Stimulated activated CD4-positive, alpha-beta T cell treated with anti-CD3 and anti-CD28 coated beads, Interleukin-4, amount 100 ng/mL, for 1 hour (primary cell): ENCODE results near the gene HPN.

Experiments
- DNase-seq: peaks from one replicate; pipeline ENCODE4 v3.0.0-alpha.2; 2020

HPN gene

GRCh38 chr19:35065574-35065973, 24.1 kb downstream of the HPN start:
- DNase-seq = no peak

GRCh38 chr19:35066121-35066520, 24.6 kb downstream of the HPN start:
- DNase-seq = no peak

- DNase-seq = peak; percentile 94
Observed at GRCh38 chr19:35066691-35067563, 25.4 kb downstream of the HPN start.

DNA sequence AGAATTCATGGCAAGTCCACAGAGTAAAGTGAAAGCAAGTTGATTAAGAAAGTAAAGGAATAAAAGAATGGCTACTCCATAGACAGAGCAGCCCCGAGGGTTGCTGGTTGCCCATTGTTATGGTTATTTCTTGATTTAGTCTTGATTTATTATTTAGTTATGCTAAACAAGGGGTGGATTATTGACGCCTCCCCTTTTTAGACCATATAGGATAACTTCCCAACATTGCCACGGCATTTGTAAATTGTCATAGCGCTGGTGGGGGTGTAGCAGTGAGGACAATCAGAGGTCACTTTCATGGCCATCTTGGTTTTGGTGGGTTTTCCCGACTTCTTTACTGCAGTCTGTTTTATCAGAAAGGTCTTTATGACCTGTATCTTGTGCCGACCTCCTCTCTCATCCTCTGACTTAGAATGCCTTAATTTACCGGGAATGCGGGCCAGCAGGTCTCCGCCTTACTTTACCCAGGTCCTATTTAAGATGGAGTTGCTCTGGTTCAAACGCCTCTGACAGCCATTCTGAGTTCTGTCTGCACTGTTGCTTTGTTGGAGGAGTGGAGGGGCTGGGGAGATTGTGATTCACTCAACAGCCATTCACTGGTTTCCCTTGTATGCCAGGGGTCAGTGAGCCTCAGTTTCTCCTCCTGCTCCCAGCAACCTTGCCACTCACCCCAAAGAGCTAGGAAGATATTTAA, 27.6 kb downstream of the HPN start:
- DNase-seq = no peak

DNA sequence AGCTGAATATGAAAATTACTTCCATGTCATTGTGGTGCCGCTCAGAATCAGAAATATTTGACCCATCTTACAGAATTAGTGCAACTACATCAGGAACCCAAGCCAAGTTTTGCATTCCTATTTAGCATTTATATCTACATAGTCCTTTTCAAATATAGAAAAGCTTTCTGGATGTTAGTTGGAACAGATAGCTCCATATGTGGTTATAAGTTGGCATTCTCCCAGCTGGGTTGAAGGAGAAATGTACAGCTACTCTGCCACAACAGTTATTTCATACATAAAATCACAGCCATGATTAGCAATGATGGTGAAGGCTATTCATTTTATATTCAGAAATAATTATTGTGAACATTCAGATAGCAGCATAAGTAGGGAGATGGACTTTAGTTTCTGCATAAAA, 28.2 kb downstream of the HPN start:
- DNase-seq = no peak

GRCh38 chr19:35070471-35070870, 28.9 kb downstream of the HPN start:
- no peak for DNase-seq

DNA sequence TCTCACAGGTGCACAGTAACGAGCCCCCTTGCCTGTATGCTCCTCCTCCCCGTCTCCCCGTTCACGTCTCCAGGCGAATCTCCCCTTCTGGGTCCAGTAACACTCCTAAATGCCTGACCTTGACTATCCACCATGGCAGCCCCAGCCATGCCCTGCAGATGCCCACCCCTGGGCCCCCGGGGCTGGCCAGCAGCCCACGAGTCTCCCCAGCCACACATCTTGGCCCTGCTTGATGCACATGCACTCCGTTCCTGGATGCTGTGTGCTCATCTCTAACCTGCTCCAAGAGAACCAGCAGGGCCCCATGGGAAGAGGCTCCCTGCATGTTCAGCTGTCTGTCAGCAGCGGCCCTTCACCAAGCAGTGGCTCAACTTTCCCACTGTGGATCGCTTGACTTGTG, 32.0 kb downstream of the HPN start:
- no peak for DNase-seq

GRCh38 chr19:35073941-35074340, 32.4 kb downstream of the HPN start:
- DNase-seq = no peak

- DNase-seq = no peak
Observed at GRCh38 chr19:35074426-35075201, 33.1 kb downstream of the HPN start.

DNA sequence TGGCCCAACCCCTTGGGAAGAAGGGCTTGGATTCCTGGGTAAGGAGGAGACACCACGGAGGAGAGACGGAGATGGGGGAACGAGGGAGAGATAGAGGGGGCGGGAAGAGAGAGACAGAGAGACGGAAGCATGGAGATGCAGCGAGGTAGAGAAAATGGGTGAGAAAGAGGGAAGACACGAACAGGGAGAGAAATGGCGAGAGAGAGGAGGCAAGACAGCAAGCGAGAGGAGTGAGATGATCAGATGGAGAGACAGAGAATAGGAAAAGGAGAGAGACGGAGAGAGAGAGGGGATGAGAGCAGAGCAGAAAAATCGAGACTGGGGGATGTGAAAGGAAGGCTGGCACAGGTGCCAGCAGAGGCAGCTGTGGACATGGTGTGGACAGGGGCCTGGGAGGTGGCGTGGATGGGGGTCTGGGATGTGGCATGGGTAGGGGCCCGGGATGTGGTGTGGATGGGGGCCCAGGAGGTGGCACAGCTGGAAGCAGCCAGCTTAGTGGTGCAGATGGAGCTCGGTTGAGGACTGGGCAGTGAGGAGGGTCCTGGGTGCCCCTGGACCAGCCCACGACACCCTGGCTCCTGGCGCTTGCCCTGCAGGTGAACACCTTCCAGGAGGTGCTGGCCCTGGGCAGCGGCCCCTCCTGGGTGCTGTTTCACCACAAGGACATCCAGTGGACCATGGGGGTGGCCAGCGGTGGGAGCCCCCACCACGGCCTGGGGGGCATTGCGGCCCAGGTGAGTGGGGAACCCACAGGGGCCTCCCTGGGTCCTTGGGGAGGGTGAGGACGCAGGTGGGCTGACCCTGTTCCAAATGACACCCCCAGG, 33.9 kb downstream of the HPN start:
- no peak for DNase-seq

DNA sequence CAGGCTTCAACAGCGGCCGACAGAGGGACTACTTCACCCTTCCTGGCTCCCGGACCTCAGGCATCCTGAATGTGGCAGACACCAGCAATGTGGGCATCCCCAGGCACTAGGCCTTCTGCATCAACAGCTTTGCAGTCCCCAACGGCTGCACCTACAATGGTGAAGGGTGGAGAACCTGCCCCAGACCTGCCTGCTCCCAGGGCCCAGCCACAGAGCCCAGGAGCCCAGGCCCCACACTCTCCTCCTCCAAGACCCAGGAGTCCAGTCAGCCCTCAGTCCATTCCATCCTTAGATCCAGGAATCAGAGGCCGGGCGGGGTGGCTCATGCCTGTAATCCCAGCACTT, 34.5 kb downstream of the HPN start:
- DNase-seq = no peak

- DNase-seq = no peak
Observed at GRCh38 chr19:35076657-35077056, 35.1 kb downstream of the HPN start.

DNA sequence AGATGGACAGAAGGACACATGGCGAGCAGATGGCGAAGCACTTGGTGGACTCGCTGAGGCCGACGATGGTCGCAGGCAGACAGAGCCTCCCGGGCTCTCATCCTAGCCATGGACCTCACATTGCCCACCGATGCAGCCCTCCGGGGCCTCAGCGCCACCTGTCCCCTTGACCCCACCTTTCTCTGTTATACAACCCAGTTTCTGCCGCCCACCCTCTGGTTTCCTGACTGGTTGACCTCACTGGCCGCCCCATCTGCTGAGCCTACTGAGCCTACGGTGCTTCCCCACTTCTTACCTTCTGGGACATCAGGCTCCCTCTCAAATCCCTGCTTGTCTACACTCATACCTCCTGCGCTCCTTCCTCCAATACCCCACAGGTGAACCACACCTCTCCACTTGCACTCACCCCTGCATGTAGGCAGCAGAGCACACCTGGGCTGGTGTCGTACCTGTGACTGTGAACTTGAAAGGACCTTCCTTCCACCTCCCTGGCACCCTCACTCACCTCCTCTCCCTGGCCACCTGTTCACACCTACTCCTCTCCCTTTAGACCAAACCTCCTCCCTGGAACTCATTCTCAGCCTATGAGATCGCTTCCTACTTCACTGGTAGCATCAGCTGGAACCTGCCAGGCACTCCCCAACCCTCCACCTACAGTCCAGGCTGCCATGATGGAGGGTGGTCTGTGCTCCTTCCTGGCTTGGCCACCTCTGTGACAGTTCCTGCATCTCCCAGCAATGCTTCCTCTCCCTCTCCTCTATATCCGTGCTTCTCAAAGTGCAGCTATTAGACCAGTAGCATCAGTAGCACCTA, 36.1 kb downstream of the HPN start:
- no peak for DNase-seq

DNA sequence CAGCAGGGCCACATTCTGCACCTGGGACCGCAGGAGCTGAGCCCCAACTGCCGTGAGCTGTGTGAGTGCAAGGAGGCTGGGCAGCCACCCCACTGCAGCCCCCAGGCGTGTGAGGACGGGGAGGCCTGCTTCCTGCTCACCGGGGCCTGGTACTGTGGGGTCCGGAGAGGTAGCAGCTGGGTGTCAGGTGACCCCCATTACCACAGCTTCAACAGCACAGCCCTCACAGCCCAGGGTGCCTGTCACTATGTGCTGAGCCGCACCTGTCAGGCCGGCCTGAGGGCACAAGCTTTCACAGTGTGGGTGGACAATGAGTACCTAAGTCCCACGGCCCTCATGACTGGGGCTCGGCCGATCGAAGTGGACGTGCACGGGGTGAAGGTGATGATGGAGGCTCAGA, 38.3 kb downstream of the HPN start:
- DNase-seq = no peak

DNA sequence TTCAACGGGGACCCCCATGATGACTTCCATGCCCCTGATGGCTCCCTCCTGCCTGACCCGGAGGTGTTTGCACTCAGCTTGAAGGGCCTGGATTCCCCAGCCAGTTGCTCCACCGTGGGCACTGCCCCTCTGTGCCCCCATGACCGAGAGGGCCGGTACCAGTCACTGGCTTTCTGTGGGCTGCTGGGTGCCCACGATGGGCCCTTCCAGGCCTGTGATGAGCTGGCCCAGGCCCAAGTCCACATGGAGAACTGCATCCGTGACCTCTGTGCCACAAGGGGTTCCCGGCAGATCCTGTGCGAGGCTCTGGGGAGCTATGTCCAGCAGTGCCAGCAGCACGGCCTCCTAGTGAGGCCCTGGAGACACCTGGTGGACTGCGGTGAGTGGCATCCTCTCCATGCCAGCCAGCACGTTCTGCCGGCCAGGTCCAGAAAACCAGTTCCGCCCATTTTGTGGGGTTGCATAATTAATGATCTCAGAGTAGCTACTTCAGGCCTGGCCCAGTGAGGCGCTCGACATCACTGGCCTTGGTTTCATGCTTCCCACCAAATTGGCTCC, 39.2 kb downstream of the HPN start:
- no peak for DNase-seq

- DNase-seq = no peak
Observed at GRCh38 chr19:35081201-35081600, 39.7 kb downstream of the HPN start.

DNA sequence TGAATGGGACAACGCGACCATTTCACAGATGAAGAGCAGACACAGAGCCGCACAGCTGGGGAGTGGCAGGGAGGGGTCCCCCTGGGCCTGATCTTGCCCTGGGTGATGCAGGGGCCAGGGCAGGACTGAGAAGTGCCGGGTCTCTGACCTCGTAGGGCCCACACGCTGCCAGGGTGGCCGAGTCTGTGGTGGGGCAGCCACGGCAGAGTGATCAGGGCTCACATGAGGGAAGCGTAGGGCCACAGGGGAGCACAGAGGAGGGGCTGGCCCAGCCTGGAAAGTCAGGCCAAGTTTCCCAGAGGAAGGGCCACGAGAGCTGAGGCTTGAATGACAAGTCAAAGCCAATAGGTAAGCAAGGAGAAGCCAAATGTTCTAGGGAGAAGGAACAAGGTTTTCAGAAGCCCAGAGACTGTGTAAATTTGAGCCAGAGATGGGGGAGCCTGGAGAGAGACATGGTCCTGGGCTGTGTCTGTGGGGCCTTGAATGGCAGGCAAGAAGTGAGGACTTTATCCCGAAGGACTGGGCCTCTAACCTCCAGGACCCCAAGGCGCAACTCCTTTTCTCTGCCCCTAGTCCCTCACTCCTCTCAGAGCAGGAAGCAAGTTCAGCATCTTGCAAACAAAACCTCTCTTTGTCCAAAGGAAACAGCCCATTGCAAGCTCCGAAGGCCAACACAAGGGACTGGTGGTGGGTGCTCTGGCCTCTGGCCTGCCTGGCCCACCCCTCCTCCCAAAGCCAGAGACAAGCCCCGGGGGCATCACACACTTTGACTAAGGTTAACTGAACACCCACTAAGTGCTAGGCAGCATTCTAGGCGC, 42.4 kb downstream of the HPN start:
- DNase-seq = no peak

DNA sequence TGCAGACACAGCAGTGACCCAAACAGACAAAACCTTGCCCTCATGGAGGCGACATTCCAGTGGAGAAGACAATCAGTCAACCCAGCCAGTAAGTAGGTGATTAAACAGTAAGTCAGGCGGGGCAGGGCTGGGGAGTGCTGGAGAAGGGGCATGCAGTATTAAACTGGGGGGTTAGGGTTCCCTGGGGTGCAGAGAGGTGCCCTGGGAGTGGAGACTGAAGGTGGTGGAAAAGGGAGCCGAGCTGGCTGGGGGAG, 42.9 kb downstream of the HPN start:
- DNase-seq = no peak

- no peak for DNase-seq
Observed at GRCh38 chr19:35085947-35086346, 44.4 kb downstream of the HPN start.

DNA sequence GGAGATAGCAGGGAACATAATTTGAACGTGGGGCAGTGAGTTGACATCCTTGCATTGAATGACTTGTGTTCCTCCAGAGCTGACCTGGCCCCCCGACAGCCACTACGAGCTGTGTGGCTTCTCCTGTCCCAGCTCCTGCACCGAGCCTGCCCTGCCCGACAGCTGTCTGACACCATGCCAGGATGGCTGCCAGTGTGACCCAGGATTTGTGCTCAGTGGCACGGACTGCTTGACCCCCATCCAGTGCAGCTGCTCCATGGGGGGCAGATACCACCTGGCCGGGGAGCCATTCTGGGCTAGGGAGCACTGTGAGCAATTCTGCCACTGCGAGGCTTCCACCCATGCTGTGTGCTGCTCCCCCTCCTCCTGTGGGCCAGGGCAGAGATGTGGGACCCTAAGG, 44.9 kb downstream of the HPN start:
- DNase-seq = no peak

DNA sequence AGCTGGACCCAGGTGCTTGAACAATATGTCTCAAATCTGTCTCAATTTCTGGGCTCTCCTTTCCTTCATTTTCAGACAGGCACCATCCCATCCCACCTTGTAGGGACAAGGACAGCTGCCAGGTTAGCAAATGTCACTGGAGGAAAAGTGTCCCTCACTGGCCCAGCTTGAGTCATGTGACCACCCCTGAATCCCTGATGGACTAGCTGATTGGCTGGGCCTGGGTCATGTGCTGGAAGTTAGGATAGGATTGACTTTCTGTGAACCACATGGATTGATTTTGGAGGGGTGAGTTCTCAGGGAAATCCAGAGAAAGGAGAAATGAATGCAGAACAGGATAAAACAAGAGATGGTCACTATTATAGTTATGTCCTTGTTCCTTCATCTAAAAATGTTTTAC, 45.9 kb downstream of the HPN start:
- no peak for DNase-seq
